C4-2B (cell line): Measurements from ENCODE around the gene GRIK4.

Experiments used
- CTCF ChIP-seq: fragments of 450-650 bp; conservative IDR thresholded peaks from 2 replicates; pipeline ENCODE4 v1.5.1; 2017; ENCODE audit warnings: mild to moderate bottlenecking
- ZFX ChIP-seq: fragments of 450-650 bp; IDR thresholded peaks from 2 replicates; pipeline ENCODE4 v1.6.1; 2017

DNA sequence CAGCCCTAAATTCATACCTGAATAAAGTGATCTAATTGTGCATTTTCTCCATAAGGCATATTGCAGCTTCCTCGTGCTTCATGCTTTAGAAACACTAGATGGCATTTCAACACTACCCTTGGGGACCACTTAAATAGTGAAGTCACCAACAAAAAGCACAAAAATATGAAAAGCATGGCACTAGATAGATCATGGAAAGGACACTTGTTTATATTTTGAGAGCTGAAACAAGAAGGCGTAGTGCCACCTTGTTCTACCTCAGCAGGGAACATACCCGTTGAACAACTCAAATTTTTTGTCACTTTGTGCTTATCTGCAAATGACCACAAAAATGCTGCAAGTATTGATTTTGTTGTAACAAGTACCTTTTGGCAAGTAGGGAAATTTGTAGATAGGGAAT, 521.0 kb downstream of the GRIK4 start:
- TF ChIP-seq CTCF = peak; percentile 17
- no peak for TF ChIP-seq ZFX
